ENCODE results near the gene WBP1L.

Gene WBP1L

DNA sequence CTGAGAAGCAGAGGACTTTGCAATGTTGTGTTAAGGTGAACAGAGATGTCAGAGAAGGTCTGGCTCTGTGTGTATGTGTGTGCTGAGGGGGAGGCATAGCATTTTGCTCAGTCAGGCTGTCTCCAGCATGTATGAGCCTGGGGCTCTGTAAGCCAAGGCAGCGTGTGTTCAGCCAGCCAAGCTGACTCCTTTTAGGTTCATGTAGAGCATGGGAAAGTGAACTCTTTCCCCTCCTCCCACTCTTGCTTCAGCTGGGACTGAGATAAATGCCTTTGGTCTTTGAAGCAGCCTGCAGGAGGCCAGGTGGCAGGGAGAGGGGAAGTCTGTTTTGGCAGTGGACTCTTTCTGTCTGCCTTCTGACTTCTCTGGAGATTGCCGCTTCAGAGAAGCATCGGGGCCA, 25.5 kb upstream of the WBP1L start:
- Histone ChIP-seq H3K4me3 (ENCODE audit: low read depth, low read length) (no peak overlapping the region), H3K9me3 (ENCODE audit: control insufficient read depth, insufficient read depth, low read depth, low read length) (no peaks in the 10 kb centered on the region), H3K36me3 (ENCODE audit: control insufficient read depth in 2 of 2, insufficient read depth in 1 of 2, low read length in 2 of 2) (peaks cover 4 to 12% of the 10 kb centered on the region in 2 experiments; a peak in 2 of 3 replicates), H3K27ac (ENCODE audit: extremely low read depth, low read depth, low read length) (no peak overlapping the region), H3K4me1 (ENCODE audit: control insufficient read depth, insufficient read depth, low read length) (peaks cover 8% of the 10 kb centered on the region)
- ChIA-PET POLR2A (no interaction called here), CTCF (no interaction called here)
- TF ChIP-seq, protein P1, sequence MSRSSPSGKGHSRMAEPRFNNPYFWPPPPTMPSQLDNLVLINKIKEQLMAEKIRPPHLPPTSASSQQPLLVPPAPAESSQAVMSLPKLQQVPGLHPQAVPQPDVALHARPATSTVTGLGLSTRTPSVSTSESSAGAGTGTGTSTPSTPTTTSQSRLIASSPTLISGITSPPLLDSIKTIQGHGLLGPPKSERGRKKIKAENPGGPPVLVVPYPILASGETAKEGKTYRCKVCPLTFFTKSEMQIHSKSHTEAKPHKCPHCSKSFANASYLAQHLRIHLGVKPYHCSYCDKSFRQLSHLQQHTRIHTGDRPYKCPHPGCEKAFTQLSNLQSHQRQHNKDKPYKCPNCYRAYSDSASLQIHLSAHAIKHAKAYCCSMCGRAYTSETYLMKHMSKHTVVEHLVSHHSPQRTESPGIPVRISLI (tag by site-specific recombination; IDR thresholded peaks at IDR 0.05): no peak
- TF ChIP-seq ZIC2 (tag by site-specific recombination; IDR thresholded peaks at IDR 0.05) (0 out of 2 replicates have a peak, but pooled peaks have one; percentile 16), ZBTB17 (tag by site-specific recombination; IDR thresholded peaks at IDR 0.05) (peak; percentile 95), PRDM1 (tag by site-specific recombination; IDR thresholded peaks at IDR 0.05) (peak; percentile 84), GLIS1 (tag by site-specific recombination; IDR thresholded peaks at IDR 0.05) (peak; percentile 37; the same call in 1 of the 2 replicates), TRIM28 (IDR thresholded peaks at IDR 0.05; ENCODE audit: borderline replicate concordance, low read length) (peak; percentile 98), ZBTB10 (tag by site-specific recombination; IDR thresholded peaks at IDR 0.05) (no peak), ZFHX2 (tag by site-specific recombination; conservative IDR thresholded peaks at IDR 0.05) (0 out of 2 replicates have a peak, but pooled peaks have one; percentile 19), ZNF335 (tag by site-specific recombination; conservative IDR thresholded peaks at IDR 0.05) (no peak), ZNF366 (tag by site-specific recombination; conservative IDR thresholded peaks at IDR 0.05) (0 out of 2 replicates have a peak, but pooled peaks have one; percentile 36), ZNF626 (tag by site-specific recombination; IDR thresholded peaks at IDR 0.05) (no peak), ZSCAN16 (tag by site-specific recombination; IDR thresholded peaks at IDR 0.05) (peak; percentile 67; the same call in 1 of the 2 replicates), ZNF660 (tag by site-specific recombination; IDR thresholded peaks at IDR 0.05) (no peak), YY2 (tag by site-specific recombination; IDR thresholded peaks at IDR 0.05) (no peak)
- TF ChIP-seq, protein P2, sequence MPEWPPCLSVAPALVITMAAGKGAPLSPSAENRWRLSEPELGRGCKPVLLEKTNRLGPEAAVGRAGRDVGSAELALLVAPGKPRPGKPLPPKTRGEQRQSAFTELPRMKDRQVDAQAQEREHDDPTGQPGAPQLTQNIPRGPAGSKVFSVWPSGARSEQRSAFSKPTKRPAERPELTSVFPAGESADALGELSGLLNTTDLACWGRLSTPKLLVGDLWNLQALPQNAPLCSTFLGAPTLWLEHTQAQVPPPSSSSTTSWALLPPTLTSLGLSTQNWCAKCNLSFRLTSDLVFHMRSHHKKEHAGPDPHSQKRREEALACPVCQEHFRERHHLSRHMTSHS (tag by site-specific recombination; IDR thresholded peaks at IDR 0.05): no peak
- TF ChIP-seq, protein P3, sequence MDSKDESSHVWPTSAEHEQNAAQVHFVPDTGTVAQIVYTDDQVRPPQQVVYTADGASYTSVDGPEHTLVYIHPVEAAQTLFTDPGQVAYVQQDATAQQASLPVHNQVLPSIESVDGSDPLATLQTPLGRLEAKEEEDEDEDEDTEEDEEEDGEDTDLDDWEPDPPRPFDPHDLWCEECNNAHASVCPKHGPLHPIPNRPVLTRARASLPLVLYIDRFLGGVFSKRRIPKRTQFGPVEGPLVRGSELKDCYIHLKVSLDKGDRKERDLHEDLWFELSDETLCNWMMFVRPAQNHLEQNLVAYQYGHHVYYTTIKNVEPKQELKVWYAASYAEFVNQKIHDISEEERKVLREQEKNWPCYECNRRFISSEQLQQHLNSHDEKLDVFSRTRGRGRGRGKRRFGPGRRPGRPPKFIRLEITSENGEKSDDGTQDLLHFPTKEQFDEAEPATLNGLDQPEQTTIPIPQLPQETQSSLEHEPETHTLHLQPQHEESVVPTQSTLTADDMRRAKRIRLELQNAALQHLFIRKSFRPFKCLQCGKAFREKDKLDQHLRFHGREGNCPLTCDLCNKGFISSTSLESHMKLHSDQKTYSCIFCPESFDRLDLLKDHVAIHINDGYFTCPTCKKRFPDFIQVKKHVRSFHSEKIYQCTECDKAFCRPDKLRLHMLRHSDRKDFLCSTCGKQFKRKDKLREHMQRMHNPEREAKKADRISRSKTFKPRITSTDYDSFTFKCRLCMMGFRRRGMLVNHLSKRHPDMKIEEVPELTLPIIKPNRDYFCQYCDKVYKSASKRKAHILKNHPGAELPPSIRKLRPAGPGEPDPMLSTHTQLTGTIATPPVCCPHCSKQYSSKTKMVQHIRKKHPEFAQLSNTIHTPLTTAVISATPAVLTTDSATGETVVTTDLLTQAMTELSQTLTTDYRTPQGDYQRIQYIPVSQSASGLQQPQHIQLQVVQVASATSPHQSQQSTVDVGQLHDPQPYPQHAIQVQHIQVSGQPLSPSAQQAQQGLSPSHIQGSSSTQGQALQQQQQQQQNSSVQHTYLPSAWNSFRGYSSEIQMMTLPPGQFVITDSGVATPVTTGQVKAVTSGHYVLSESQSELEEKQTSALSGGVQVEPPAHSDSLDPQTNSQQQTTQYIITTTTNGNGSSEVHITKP (tag by site-specific recombination; IDR thresholded peaks at IDR 0.05): peak; percentile 8; the same call in 1 of the 2 replicates

DNA sequence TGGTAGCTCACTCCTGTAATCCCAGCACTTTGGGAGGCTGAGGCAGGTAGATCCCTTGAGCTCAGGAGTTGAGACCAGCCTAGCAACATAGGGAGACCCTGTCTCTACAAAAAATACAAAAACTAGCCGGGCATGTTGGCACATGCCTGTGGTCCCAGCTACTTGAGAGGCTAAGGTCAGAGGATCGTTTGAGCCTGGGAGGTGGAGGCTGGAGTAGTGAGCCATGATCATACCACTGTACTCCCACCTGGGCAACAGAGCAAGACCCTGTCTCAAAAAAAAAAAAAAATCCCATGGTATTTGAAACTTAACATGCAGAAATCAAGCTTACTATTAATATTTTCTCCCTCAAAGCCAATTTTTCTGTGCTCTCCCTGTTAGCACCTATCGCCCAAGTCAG, 23.4 kb upstream of the WBP1L start:
- no peak overlapping the region for H3K4me3 ChIP-seq (ENCODE audit: low read depth, low read length)
- H3K36me3 ChIP-seq (ENCODE audit: control insufficient read depth in 2 of 2, insufficient read depth in 1 of 2, low read length in 2 of 2): peaks cover 17 to 29% of the 10 kb centered on the region in 2 experiments; a peak in 2 of 3 replicates
- H3K9me3 ChIP-seq (ENCODE audit: control insufficient read depth, insufficient read depth, low read depth, low read length): no peaks in the 10 kb centered on the region
- peaks cover 12% of the 10 kb centered on the region for H3K4me1 ChIP-seq (ENCODE audit: control insufficient read depth, insufficient read depth, low read length)
- ChIA-PET POLR2A (interaction anchor here (0.6 to 1.2 kb wide), 3 partner anchors 44 to 196 kb away, joined by 4 read pairs; no protein-coding TSS in a partner anchor), CTCF (interaction anchor here (0.6 to 1.4 kb wide), 6 partner anchors 13 to 958 kb away, joined by 3 to 4 read pairs (median 4); no protein-coding TSS in a partner anchor)
- no peak overlapping the region for H3K27ac ChIP-seq (ENCODE audit: extremely low read depth, low read depth, low read length)
- TF ChIP-seq ZSCAN16 (tag by site-specific recombination; IDR thresholded peaks at IDR 0.05): no peak
- no peak for TF ChIP-seq ZNF692 (tag by site-specific recombination; IDR thresholded peaks at IDR 0.05)
- no peak for TF ChIP-seq GLI2 (tag by site-specific recombination; IDR thresholded peaks at IDR 0.05; ENCODE audit: borderline replicate concordance, low read depth)
- no peak for TF ChIP-seq ZBTB7A (tag by site-specific recombination; IDR thresholded peaks at IDR 0.05; ENCODE audit: low read depth)
- TF ChIP-seq, protein P1 (tag by site-specific recombination; IDR thresholded peaks at IDR 0.05): 0 out of 2 replicates have a peak, but pooled peaks have one; percentile 59
- TF ChIP-seq KLF10 (tag by site-specific recombination; IDR thresholded peaks at IDR 0.05): no peak
- no peak for TF ChIP-seq ZNF561 (tag by site-specific recombination; IDR thresholded peaks at IDR 0.05; ENCODE audit: borderline replicate concordance)
- no peak for TF ChIP-seq SP2 (tag by site-specific recombination; IDR thresholded peaks at IDR 0.05)
- TF ChIP-seq ZNF121 (tag by site-specific recombination; IDR thresholded peaks at IDR 0.05): peak; percentile 90
- TF ChIP-seq ZNF174 (tag by site-specific recombination; IDR thresholded peaks at IDR 0.05): no peak
- no peak for TF ChIP-seq ZNF335 (tag by site-specific recombination; conservative IDR thresholded peaks at IDR 0.05)
